KMS-11 (cell line): ENCODE data around the gene KL.

Source experiments
- H2AFZ ChIP-seq: fragments of 200-600 bp; sonication (generic); 2 replicates; pipeline ENCODE4 v1.6.1; 2016; ENCODE audit warnings: antibody characterized with exemption, mixed run types, low read depth
- H3K27ac ChIP-seq: fragments of 200-600 bp; sonication (generic); 2 replicates; pipeline ENCODE4 v1.6.1; 2016; ENCODE audit warnings: mild to moderate bottlenecking, mixed run types
- H3K27me3 ChIP-seq: fragments of 200-600 bp; sonication (generic); 2 replicates; pipeline ENCODE4 v1.6.1; 2017; ENCODE audit warnings: mild to moderate bottlenecking, low read depth, mixed run types, moderate library complexity; ENCODE audit not compliant: insufficient read depth
- H3K36me3 ChIP-seq: fragments of 200-600 bp; sonication (generic); 2 replicates; pipeline ENCODE4 v1.6.1; 2017; ENCODE audit warnings: mild to moderate bottlenecking, mixed run types; ENCODE audit not compliant: insufficient read depth
- H3K4me1 ChIP-seq: fragments of 200-600 bp; sonication (generic); 2 replicates; pipeline ENCODE4 v1.6.1; 2016; ENCODE audit warnings: mild to moderate bottlenecking, low read depth, mixed run types; ENCODE audit not compliant: poor library complexity, severe bottlenecking
- H3K4me2 ChIP-seq: fragments of 200-600 bp; sonication (generic); 2 replicates; pipeline ENCODE4 v1.7.0; 2016; ENCODE audit warnings: mild to moderate bottlenecking, mixed run types
- H3K4me3 ChIP-seq: fragments of 200-600 bp; sonication (generic); IDR thresholded peaks from 2 replicates; pipeline ENCODE4 v1.6.1; 2017; ENCODE audit warnings: low read depth, low read length, mixed read lengths; ENCODE audit not compliant: insufficient read depth
- H3K79me2 ChIP-seq: fragments of 200-600 bp; sonication (generic); 2 replicates; pipeline ENCODE4 v1.6.1; 2016; ENCODE audit warnings: low read depth, mixed run types; ENCODE audit not compliant: insufficient read depth
- H3K9ac ChIP-seq: fragments of 200-600 bp; sonication (generic); 2 replicates; pipeline ENCODE4 v1.6.1; 2016; ENCODE audit warnings: mild to moderate bottlenecking, mixed run types
- H4K20me1 ChIP-seq: fragments of 200-600 bp; sonication (generic); 2 replicates; pipeline ENCODE4 v1.6.1; 2016; ENCODE audit warnings: mild to moderate bottlenecking, mixed run types; ENCODE audit not compliant: insufficient read depth
- TF ChIP-seq, protein P1 (sequence below): fragments of 200-600 bp; sonication (generic); conservative IDR thresholded peaks from 2 replicates; pipeline ENCODE4 v1.6.1; 2017; ENCODE audit warnings: low read depth, mild to moderate bottlenecking, antibody characterized with exemption, low read length, moderate library complexity, mixed read lengths

The KL gene

GRCh38 chr13:33025220-33025744, 9.1 kb downstream of the KL start:
- TF ChIP-seq, protein P1, sequence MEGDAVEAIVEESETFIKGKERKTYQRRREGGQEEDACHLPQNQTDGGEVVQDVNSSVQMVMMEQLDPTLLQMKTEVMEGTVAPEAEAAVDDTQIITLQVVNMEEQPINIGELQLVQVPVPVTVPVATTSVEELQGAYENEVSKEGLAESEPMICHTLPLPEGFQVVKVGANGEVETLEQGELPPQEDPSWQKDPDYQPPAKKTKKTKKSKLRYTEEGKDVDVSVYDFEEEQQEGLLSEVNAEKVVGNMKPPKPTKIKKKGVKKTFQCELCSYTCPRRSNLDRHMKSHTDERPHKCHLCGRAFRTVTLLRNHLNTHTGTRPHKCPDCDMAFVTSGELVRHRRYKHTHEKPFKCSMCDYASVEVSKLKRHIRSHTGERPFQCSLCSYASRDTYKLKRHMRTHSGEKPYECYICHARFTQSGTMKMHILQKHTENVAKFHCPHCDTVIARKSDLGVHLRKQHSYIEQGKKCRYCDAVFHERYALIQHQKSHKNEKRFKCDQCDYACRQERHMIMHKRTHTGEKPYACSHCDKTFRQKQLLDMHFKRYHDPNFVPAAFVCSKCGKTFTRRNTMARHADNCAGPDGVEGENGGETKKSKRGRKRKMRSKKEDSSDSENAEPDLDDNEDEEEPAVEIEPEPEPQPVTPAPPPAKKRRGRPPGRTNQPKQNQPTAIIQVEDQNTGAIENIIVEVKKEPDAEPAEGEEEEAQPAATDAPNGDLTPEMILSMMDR: no peak
- no peaks in the 10 kb centered on the region for H3K4me1 ChIP-seq

DNA sequence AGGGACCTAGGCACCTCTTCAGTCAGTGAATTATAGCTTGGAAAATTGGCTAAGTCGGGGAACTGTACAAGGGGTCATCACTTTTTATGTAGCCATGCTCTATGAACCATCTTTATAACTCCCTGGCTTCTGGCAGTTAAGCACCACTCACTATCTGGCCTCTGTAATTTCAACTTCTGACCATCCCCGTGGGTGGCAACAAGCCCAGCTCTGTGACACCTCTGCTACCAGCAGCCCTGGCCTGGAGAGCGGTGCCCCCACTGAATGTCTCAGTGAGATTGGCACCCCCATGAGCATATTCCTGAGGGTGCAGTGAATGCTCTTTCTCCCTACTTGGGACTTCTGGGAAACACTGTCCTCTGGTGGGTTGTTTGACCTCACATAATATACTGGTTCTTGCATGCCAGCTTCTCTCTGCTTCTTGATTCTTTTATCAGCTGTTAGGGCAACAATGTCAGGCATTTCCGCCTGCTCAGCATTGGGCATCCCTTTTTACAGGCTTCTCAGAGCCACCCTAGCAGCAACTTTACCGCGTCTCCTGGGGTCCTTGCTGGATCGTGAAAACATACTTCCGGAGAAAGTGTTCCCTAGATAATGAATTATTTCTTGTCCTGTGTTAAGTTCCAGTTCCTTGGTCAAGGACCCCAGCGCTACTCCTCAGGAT, 10.4 kb downstream of the KL start:
- no peaks in the 10 kb centered on the region for H3K27me3 ChIP-seq
- no peak overlapping the region for H3K9ac ChIP-seq
- TF ChIP-seq, protein P1: no peak
- no peak overlapping the region for H2AFZ ChIP-seq
- H3K27ac ChIP-seq: no peak overlapping the region
- H3K79me2 ChIP-seq: no peaks in the 10 kb centered on the region
- H3K36me3 ChIP-seq: no peaks in the 10 kb centered on the region
- no peak overlapping the region for H3K4me3 ChIP-seq
- H4K20me1 ChIP-seq: no peaks in the 10 kb centered on the region
- H3K4me2 ChIP-seq: no peak overlapping the region
- no peaks in the 10 kb centered on the region for H3K4me1 ChIP-seq

More at GRCh38 chr13:33025220-33025744, 9.1 kb downstream of the KL start:
- H3K27me3 ChIP-seq: no peaks in the 10 kb centered on the region
- H3K4me2 ChIP-seq: no peak overlapping the region
- no peak overlapping the region for H3K27ac ChIP-seq
- no peaks in the 10 kb centered on the region for H3K36me3 ChIP-seq
- H3K79me2 ChIP-seq: no peaks in the 10 kb centered on the region
- H4K20me1 ChIP-seq: no peaks in the 10 kb centered on the region
- no peak overlapping the region for H3K9ac ChIP-seq
- no peak overlapping the region for H2AFZ ChIP-seq
- no peak overlapping the region for H3K4me3 ChIP-seq

DNA sequence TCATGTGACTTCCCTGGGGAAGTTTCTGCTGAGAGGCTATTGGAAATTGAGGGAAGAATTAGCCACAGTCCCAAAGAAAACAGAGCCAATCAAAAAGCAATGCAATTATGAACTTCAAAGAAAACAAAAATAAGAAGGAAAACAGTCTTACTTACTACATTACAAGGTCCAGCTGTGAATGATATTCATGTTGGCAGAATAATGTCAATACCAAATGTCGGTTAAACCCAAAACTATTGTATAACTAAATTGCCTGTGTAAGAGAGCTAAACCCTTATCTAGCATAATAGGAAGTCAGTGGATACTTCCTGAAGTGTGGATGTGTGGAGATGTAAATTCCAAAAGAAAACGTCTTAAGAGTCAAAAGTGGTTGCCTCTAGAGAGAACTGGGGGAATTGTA, 12.4 kb downstream of the KL start:
- H4K20me1 ChIP-seq: no peaks in the 10 kb centered on the region
- H3K27me3 ChIP-seq: no peaks in the 10 kb centered on the region
- H3K36me3 ChIP-seq: no peaks in the 10 kb centered on the region
- H3K9ac ChIP-seq: no peak overlapping the region
- no peak overlapping the region for H3K4me2 ChIP-seq
- H3K4me1 ChIP-seq: no peaks in the 10 kb centered on the region
- H3K27ac ChIP-seq: no peak overlapping the region
- H3K4me3 ChIP-seq: no peak overlapping the region
- TF ChIP-seq, protein P1: no peak
- no peak overlapping the region for H2AFZ ChIP-seq
- no peaks in the 10 kb centered on the region for H3K79me2 ChIP-seq

DNA sequence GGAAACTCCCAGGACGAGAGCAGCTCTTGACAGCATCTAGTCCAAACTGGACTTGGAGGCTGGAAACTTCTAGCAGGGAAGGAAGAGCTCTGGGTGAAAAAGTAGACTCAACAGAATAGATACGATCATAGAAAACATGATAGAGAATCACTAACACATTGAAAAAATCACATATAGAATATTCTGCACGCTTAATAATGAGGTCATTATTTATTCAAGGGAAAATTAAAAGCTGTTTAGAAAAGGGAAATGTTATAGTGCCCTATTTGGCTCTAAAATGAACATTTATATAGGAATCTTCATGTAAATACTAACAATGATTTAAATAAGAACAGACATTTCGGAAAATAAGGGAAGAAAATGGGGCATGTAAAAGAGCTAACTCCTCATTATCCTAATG, 15.1 kb downstream of the KL start:
- H3K4me3 ChIP-seq: no peak overlapping the region
- H4K20me1 ChIP-seq: no peaks in the 10 kb centered on the region
- TF ChIP-seq, protein P1: no peak
- H3K27ac ChIP-seq: no peak overlapping the region
- no peak overlapping the region for H2AFZ ChIP-seq
- H3K36me3 ChIP-seq: no peaks in the 10 kb centered on the region
- no peaks in the 10 kb centered on the region for H3K79me2 ChIP-seq
- no peak overlapping the region for H3K9ac ChIP-seq
- H3K4me2 ChIP-seq: no peak overlapping the region
- H3K4me1 ChIP-seq: no peaks in the 10 kb centered on the region
- no peaks in the 10 kb centered on the region for H3K27me3 ChIP-seq
